GM19351 (cell line): ENCODE measurements around the gene DTL.

ENCODE experiments used
- ATAC-seq: cut with Tn5 transposase; IDR thresholded peaks from one replicate; pipeline ENCODE4 v1.9.1; 2021; ENCODE audit warnings: mild to moderate bottlenecking, moderate library complexity; ENCODE audit not compliant: unreplicated experiment

DTL gene

DNA sequence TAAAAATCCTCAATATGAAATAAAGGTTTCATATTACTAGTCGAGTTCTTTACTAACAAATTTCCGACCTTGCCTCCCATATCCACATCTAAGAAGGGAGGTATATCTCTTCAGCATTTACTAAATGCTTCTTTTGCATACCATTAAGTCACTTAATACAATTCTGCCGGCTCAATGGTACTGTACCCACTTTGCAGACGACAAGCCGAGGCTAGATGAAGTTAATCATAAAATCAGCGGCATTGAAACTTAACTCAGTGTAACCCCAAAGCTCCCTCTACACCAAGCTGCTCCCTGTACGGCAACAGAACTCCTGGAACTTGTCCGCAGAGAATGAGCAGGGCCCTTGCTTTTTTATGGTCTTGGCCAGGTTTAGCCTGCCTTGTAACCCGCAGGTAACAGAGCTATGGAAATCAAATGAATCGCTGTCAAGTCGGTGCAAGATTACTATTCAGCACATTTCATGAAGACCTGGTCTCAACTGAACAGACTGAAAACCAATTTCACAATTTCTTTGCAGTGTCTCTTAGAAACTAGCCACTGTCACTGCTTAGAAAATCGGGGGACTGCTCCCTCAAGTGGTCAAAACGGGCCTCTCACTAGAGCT lies 929 bp upstream of the DTL start:
- ATAC-seq = peak; percentile 4

DNA sequence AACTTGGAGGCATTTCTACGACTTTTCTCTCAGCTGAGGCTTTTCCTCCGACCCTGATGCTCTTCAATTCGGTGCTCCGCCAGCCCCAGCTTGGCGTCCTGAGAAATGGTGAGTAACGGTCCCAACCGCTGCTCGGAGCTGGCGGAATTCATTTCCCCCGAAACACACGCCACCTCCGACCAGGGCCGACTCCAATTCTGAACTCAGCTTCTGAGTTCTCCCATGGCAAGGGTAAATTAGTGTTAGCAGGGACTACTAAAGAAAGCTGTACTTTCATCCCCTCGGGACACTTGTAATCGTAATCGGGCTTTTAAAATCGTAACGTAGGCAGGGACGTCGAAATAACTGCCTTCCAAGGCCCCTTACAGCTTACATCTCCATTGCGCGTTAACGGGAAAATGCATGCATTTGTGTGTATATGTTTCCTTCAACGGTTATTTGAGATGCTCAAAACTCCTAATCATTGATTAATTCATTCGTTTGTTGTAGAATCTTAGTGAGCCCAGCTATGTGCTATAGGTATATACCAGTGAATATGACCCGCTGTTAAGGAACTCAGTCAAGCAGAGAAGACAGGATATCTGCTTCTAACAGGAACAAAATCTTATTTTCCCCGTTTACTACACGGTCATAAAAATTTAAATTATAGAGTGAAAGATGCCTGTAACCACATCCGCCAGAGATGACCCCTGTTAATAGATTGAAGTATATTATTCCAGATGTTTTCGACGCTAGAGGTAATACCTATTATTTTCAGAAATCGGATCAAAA lies 472 bp downstream of the DTL start:
- peak; percentile 5 for ATAC-seq

DNA sequence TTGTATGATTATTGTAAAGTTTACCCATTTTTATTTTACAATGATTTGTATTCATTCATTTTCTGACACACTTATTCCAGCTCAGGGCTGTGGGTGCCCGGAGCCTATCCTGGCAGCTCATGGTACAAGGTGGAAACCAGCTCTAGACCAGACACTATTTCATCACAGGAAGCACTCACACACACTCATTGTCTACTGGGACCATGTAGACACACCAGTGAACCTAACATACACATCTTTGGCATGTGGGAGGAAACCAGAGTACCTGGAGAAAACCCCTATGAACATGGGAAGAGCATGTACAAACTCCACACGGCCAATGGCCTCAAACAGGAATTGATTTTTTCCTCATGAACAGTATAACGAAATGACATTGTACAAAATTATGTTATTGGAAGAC lies 2.4 kb downstream of the DTL start:
- no peak for ATAC-seq

DNA sequence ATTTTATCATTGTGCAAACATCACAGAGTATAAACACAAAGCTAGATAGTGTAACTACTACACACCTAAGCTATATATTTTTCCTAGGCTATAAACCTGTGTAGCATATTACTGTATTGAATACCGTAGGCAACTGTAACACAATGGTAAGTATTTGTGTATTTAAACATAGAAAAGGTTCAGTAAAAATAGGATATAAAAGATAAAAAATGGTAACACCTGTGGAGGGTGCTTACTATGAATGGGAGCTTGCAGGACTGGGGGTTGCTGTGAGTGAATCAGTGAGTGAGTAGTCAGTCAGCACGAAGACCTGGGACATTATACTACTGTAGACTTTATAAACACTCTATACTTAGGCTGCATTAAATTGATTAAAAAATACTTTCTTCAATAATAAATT lies 4.1 kb downstream of the DTL start:
- no peak for ATAC-seq

GRCh38 chr1:212040629-212041412 lies 5.3 kb downstream of the DTL start:
- no peak for ATAC-seq

DNA sequence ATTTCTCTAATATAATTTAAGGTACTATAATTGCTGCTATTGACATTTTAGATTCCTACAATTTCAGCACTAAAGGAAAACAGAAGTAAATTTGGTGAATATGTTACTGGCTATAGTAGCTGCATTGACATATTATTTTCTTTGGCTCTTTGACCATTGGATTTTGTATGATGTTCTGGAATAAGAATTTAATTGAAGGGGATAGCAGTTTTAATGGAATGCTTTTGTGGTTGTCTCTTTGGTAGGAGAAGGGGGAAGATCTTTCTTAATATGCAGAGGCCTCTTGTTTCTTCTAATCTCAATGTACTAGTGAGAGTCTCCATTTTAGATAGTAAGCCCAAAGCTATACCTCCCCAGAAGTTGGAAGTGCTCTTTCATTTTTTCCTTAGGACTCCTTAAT lies 6.9 kb downstream of the DTL start:
- ATAC-seq = no peak

DNA sequence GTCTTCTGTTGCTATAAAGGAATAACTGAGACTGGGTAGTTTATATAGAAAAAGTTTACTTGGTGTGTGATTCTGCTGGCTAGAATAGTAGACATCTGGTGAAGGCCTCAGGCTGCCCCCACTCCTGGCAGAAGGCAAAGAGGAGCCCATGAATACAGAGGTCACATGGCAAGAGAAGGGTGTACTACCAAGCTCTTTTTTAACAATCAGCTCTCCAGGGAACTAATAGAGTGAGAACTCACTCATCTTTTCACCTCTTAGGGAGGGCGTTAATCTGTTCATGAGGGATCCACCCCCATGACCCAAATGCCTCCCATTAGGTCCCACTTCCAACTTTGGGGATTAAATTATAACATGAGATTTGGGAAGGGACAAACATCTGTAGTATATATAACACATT lies 9.3 kb downstream of the DTL start:
- no peak for ATAC-seq

DNA sequence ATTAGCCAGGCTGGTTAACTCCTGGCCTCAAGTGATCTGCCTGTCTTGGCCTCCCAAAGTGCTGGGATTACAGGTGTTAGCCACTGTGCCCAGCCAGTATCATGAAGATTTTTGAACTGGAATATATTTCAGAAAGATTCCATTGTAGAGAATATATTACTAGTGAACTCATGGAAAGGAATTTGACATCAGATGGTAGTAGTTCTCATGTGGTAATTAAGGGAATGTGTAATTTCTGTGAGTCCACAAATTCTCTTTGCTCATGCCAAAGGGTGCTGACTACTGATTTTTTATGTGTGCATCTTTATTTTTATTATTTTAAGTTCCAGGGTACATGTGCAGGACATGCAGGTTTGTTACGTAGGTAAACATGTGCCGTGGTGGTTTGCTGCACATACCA lies 10.4 kb downstream of the DTL start:
- no peak for ATAC-seq

DNA sequence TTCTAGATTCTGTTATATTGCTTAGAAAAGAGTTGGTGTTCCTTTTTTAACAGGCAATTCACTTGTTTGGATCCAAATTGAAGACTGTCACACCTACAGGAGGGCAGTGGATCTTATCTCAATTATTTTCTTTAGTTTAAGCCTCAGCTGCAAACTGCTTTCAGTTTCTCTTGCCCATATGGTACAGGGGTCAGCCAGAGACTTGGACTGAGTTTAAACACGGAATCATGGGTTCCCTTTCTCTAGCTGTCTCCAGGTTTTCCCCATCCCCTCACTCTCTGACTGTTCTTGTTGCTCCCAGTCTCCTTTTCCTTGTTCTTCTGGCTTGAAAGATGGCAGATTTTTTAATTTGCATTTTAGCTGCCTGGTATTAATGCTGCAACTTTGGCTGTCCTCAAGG lies 18.4 kb downstream of the DTL start:
- no peak for ATAC-seq

DNA sequence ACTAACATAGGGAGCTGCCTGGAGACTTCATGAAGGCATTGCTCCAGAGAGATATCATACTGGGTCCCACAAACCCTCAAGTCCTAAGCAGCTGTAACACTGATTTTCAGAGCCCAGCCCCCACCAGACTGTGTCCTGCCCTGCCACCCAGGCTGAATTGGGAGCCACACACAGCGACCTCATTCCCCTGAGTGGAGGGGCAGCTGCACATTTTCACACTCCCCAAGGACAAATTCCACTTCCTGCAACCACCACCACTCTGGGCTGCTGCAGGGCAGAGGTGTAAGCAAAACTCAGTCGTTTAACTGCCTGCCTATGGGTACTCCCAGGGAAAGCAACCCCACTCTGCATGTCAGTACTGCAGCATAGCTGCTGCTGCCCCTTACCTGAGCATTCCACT lies 19.8 kb downstream of the DTL start:
- ATAC-seq = no peak

- ATAC-seq = no peak
Measured at GRCh38 chr1:212060632-212061472, 25.3 kb downstream of the DTL start.

DNA sequence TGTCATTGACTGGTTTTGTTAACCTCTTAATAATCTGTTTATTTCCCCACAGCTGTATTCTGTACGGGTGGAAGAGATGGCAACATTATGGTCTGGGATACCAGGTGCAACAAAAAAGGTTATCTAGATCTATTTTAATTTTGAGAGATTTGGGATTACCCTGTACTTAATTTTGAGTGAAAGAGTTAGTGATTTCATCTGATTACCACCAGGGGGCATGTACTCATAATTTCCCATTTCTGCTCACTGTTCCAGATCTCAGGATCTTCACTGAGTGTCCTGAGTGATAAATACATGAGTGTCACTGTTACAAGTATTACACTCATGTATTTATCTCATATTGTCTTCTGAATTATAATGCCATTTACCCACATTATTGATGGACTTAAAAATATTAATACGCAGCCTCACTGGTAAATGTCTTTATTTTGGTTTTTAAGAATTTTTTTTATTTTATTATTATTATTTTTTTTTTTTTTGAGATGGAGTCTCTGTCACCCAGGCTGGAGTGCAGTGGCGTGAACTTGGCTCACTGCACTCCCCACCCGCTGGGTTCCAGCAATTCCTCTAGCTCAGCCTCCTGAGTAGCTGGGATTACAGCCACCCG lies 27.4 kb downstream of the DTL start:
- ATAC-seq = no peak

GRCh38 chr1:212067787-212068186 lies 32.2 kb downstream of the DTL start:
- ATAC-seq = no peak

DNA sequence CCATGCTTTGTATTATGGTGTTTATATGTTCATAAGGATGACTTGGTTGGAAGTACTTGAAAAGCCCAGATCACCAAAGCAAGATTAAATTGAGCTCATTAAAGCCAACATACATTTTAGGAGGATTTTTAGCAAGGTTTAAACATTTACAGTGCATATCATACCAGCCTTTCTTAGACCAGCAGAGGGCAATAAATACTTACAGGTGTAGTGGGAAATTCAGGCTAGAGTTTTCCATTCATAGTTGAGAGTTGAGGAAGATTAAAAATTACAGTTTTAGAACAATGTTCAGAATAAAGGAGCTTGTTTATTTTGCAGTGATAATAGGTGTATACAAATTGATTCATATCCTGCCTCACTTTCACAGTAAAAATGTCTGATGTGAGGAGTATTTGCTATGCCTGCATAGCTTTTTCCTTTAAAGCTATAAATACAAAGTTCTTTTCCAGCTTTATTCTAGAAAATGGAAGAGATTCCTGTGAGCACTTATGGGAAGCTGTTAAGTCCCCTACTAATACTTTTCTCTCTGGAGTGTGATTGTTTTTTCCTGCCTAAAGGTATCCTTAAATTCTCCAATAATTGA lies 35.3 kb downstream of the DTL start:
- no peak for ATAC-seq

GRCh38 chr1:212072047-212072446 lies 36.5 kb downstream of the DTL start:
- ATAC-seq = no peak

GRCh38 chr1:212073490-212073889 lies 37.9 kb downstream of the DTL start:
- no peak for ATAC-seq

- no peak for ATAC-seq
Measured at GRCh38 chr1:212074313-212074712, 38.8 kb downstream of the DTL start.

- ATAC-seq = no peak
Measured at GRCh38 chr1:212074856-212075255, 39.3 kb downstream of the DTL start.

GRCh38 chr1:212077028-212077427 lies 41.5 kb downstream of the DTL start:
- ATAC-seq = no peak

- ATAC-seq = no peak
Measured at GRCh38 chr1:212078826-212079225, 43.3 kb downstream of the DTL start.
